HG02943 (cell line): ENCODE data around the gene MTA3.
A peak's percentile ranks its signal among the peaks of the same experiment; 100 is the strongest.
"Not testable (repeated sequence)": the region's sequence is repeated elsewhere in the genome, so short reads cannot be mapped to it uniquely, and the experiment has no call there.

ENCODE experiments used
- ATAC-seq: cut with Tn5 transposase; IDR thresholded peaks from one replicate; pipeline ENCODE4 v1.9.1; 2021; ENCODE audit warnings: mild to moderate bottlenecking, low read depth, moderate library complexity; ENCODE audit not compliant: unreplicated experiment

Gene MTA3

DNA sequence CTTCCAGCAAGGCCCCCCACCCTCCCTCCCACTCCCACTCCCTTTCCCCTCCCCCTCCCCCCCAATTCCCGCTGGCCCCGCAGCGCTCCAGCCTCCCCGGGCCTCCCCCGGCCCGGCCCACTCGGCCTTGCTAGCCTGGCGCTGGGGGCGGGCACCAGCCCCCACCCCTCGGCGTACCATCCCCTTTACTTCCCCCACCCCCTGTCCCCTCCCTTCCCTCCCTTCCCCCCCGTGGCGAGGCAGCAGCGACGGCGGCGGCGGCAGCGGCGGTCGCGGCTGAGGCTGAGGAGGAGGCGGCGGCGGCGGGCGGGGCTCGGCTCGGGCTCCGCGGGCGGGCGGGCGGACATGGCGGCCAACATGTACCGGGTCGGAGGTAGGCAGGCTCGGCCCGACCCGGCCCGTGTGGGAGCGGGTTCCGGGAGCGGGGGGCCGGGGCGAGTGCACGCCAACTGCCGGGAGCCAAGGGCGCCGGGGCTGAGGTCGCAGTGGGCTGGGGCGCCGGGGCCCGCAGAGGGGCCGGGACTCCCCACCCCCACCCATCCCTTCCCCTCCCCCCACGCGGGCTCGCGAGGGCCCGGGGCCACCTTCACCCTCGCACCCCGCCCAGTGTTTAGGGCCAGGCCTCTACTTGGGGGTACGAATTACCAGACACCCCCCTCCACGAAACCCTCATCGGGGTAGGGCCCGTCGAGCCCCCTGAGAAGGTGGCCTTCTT is at the start of gene MTA3:
Gene MTA3 (plus strand): TSS at position 232 of the 715 bp plus-strand sequence. CDS start 114 bp downstream, at position 346.
- no peak for ATAC-seq

DNA sequence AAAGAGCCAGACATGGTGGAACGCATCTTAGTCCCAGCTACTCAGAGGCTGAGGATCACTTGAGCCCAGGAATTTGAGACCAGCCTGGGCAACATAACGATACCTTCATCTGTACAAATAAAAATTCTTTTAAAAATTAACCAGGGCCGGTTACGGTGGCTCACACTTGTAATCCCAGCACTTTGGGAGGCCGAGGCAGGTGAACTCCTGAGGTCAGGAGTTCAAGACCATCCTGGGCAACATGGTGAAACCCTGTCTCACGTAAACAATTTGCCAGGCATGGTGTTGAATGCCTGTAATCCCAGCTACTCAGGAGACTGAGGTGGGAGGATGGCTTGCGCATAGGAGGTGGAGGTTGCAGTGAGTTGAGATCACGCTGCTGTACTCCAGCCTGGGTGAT is 48.8 kb upstream of the MTA3 start:
- no peak for ATAC-seq

DNA sequence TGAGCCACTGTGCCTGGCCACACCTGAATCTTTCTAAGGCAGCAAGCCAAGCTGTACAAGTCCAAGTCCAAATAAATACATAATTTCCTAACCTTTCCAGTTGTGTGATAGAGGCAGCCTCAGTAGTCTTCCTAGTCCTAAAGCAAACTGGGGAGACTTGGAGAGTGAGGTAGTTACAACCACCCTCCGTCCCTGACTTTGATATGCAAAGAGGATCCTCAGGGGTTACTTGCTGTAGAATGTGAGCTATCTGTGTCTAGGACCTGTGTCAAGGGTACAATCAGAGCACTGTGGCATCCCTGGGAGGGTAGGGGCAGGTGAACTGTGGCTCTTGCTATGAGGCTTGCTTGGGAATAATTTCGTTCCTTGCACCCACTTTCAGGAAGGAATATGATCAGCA is 46.4 kb upstream of the MTA3 start:
- ATAC-seq, result no peak

DNA sequence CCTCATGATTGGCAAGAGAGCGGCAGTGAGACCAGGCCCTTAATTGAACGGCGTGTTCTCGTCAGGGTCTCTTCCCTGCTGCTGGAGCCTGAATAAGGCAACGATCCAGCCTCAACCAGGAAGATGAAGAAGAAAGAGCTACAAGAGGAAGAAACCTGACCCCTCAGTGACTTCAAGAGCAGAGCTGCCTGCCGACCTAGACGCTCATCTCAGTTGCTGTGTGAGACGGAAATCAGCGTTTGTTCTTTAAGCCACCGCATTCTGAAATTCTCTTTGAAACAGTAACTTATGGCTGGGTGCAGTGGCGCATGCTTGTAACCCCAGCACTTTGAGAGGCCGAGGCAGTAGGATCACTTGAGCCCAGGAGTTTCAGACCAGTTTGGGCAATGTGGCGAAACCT is 45.1 kb upstream of the MTA3 start:
- ATAC-seq, result no peak

DNA sequence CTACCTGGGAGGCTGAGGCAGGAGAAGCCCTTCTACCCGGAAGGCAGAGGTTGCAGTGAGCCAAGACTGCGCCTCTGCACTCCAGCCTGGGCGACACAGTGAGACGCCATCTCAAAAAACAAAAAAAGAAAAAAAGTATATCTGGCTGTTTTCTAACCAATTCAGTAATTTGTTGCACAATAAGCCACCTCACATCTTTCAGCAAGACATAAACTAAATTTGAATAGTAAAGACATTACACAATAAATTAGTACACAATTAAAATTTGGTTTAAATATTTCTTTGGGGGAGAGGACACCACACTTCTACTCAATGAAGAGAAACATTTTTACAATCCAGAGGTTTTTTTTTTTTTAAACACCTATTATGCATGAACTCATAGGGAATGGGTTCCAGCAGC is 36.0 kb upstream of the MTA3 start:
- ATAC-seq, result no peak

DNA sequence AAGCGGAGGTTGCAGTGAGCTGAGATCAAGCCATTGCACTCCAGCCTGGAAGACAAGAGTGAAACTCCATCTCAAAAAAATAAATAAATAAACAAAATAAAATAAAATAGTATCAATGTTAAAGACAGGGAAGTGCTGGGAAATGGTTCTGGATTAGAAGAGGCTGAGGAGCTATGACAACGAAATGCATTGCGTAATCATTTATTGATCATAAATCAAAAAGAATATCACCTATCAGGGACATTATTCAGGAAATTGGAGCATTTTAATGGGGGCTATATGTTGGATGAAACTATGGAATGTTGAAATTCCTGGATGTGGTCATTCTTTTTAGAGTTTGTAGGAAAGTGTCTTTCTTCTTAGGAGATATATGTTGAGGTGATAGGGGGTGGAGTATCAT is 30.9 kb upstream of the MTA3 start:
- no peak for ATAC-seq

DNA sequence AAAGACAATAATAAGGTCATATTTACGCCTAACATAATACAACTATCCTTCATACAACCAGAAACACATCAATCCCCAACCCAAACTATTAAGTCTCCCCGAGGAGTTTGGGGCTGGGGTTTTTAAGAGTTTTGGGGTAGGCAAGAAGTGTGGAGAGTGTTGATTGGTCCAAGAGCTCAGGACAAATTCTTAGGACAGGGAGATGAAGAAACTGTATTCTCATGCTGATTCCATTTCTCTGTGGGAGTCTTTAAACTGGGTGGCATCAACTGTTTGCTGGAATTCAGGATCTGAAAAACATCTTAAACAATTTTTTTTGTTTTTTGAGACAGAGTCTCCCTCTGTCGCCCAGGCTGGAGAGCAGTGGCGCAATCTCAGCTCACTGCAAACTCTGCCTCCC is 25.6 kb upstream of the MTA3 start:
- ATAC-seq, result no peak

DNA sequence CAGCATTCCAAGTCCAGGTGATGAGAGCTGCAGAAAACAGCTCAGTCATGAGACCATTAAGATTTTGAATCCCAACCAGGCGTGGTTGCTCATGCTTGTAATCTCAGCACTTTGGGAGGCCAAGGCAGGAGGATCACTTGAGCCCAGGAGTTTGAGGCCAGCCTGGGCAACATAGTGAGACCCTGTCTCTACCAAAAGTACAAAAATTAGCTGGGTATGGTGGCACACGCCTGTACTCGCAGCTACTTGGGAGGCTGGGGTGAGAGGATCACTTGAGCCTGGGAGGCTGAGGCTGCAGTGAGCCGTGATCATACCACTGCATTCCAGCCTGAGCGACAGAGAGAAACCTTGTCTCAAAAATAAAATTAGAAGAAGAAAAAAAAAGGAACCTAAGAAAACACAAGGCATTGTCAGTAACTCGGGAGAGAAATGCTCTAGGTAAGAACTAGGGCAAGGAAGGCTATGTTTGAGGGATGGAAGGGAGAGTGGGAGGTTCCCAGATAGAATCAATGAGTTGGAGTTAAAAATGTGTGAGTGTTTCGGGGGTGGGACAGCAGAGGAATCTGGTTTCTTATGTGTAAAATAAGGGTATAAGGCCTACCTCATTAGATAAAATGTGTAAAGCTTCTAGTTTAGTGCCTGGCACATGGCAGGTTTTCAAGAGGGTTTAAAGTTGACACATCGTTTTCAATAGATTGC is 23.3 kb upstream of the MTA3 start:
- no peak for ATAC-seq

DNA sequence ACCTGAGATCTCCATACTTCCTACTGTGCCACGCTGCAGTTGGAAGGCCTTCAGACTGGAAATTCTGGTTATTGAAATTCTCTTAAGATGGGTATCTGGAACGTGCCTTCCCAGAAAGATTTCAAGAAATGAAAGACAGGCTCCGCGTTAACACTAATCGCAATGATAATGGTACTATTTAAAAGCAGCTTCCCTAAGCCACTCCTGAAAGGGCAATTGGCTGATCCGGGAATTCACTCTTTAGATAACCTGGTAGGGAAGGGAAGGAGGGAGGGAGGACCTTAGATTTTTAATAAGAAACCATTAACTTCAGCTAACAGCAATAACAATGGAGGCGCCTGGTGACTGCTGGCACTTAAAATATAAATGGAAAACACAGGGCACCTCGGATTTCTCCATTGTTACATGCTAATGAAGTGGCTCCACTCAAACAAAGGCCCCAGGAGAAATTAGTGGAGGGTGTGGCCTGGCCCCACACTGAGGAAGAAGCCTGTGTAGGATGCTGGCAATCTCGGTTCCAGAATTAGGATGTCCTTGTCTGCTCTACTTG is 22.5 kb upstream of the MTA3 start:
- ATAC-seq, result no peak

DNA sequence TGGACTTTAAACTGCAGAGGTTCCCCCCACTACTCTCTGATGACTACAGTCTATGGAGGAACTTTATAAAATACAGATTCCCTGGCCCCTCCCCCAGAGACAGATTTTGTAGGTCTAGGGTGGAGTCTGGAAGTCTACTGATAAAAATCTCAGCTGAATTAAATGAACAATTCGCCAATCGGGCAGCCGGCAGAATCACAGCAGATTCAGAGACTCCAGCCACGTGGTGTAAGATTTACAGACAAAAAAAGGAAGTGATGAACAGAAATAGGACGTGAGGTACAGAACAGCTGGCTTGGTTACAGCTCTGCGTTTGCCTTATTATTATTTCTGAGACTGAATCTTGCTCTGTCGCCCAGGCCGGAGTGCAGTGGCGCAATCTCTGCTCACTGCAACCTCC is 21.4 kb upstream of the MTA3 start:
- ATAC-seq, result peak; percentile 61

DNA sequence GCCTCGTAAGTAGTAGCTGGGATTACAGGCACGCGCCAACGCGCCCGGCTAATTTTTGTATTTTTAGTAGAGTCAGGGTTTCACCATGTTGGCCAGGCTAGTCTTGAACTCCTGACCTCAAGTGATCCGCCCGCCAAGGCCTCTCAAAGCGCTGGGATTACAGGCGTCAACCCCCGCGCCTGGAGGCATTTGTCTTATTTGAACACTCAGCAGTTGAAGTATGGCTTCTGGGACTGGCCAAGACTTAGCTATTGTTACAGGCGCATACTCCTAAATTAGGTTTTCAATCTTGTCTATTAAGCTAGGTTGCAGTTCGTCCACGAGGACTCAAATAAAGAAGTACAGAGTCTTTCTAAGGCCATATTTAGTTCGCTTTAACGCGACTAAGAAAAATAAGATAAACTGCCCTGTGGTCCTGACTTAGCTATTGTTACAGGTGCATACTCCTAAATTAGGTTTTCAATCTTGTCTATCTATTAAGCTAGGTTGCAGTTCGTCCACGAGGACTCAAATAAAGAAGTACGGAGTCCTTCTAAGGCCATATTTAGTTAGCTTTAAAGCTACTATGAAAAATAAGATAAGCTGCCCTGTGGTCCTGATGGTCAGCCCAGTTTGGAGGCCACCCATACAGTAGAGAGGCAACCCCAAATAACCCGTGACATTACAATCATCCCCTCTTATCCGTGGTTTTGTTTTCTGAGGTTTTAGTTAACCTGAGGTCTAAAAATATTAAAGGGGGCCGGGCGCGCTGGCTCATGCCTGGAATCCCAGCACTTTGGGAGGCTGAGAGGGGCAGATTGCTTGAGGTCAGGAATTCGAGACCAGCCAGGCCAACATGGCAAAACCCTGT is 20.8 kb upstream of the MTA3 start:
- no peak for ATAC-seq

DNA sequence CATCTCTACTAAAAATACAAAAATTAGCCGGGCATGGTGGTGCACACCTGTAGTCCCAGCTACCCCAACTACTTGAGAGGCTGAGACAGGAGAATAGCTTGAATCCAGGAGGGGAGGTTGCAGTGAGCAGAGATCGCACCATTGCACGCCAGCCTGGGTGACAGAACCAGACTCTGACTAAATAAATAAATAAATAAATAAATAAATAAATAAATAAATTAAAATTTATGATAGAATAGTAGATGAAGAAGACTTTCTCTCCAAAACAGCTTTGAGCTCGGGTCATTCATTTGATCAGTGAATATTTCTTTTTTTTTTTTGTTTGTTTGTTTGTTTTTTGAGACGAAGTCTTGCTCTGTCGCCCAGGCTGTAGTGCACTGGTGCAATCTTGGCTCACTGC is 17.6 kb upstream of the MTA3 start:
- ATAC-seq, result no peak

DNA sequence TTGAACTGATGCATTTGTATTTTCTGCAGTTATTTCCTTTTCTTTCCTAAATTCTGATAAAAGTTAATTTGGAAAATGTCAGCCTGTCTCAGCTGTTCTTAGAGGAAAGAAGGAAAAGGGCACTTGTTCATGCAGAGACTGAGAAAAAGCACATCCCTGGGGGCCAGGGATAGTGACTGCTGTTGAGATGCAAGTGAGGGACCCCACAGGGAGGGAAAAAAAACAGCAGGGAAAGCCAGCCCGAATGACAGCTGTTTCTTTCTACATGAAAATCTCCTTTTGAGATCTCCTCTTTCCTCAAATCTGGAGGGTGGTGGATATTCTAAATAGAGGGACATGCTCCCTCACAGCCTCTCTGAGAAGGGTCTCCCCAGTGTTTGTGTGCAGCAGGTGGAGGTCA is 14.0 kb upstream of the MTA3 start:
- ATAC-seq, result no peak

DNA sequence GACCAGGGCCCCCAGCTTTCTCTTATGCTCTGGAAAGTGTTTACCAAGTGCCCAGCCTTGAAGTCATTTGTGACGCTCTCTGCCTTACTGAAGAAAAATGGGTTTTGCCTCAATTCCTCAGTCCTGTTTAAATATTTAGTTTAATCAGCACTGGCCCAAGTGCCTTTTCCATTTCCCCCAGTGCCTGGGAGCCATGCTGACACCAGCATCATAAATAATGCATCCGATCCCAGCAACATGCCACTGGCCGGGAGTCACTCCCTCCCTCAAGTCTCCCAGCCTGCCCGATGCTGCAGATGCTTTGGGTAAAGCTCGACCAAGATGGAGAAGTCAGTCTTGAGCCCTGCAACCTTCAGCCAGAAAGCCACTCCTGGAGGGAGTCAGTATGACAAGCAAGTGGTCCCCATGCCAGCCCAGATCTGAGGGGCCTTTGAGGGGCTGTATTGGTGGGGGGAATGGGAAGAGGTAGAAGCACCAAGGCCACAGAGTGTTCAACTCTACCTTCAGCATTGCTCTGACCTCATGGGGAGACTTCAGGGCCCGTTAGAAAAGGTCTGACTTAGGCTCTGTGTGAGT is 12.0 kb upstream of the MTA3 start:
- ATAC-seq, result no peak

DNA sequence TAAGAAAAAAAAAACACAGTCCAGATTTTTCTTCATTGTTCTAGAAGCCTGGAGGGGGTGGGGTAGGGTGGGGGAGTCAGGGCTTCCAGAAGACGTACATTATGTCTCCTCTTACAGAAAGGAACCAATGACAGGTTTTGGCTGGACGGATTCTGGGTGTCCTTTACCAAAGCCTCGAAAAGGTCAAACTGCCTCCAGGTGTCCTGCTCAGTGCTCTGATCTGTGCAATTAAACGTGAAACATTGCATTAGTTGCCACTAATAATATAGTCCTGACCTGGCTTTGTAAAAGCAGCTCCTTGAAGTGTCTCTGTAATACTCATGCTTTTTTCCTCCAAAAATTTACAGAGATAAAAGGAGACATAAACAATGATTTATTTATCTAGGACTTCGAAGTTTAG is 11.1 kb upstream of the MTA3 start:
- ATAC-seq, result no peak

DNA sequence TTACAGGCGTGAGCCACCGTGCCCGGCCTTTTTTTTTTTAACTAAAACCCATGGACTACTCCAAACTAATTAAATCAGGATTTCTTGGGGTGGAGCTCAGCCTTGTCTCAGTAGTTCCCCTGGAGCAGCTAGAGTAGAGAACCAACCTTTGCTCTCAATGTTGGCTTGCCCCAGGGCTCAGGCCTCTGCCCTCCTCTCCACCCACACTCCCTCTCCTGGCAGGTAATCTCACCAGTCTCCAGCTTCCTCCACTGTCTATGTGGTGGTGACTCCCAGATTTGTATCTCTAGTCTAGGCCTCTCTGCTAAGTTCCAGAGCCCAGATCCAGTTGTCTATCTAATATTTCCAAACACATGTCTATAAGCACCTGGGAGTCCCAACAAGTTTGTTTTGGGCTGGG is 9.6 kb upstream of the MTA3 start:
- ATAC-seq, result no peak

DNA sequence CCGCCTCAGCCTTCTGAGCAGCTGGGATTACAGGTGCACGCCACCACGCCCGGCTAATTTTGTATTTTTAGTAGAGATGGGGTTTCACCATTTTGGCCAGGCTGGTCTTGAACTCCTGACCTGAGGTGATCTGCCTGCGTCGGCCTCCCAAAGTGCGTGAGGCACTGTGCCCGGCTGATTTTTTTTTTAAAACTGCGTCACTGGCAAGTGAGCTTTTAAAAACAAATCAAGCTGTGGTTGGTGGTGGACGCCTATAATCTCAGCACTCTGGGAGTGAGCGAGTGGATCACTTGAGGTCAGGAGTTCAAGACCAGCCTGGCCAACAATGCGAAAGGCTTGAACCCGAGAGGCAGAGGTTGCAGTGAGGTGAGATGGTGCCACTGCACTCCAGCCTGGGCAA is 8.3 kb upstream of the MTA3 start:
- not testable (repeated sequence) for ATAC-seq

DNA sequence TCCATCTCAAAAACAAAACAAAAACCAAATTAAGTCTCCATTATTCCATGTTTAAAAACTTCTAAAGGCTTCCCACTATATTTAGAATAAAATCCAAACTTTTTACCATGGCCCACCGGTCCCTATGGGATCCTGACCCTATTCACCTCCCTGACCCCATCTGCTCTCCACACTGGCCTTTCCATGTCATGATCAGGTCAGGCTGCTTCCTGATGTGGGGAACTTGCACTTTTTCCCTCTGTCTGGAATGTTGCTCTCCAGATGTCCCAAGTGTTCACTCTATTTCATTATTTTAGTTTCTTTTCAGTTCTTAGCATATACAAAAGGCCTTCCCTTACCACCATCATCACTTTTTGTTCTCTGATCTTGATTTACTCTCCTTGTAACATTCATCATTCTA is 7.5 kb upstream of the MTA3 start:
- no peak for ATAC-seq

DNA sequence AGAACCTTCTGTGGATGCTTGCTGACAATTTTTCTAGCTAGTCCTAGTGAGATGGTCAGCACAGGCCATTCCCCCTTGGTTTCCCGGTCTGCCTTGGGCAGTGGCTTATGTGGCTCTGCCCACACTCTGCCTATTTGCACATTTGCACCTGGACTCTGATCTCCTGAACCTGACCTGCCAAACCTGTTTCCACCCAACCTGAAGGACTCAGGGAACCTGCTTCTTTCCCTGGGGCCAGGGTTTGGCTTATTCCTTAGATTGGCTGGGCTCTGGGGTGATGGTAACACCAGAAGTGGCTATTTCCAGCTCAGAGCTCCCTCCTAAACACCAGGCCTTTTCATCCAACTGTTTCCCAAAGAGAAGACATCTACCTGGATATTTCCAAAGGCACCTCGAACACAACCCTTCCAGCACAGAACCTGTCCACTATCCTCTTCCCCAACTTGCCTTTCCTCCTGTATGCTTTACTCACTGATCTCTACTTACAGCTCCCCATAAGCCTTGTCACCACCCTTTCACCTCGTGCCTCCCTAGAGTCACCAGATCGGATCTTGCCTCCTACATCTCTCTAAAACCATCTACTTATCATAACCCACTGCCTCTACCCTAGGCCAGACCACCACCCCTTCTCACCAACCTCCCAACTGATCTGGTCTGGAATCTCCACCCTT is 5.8 kb upstream of the MTA3 start:
- no peak for ATAC-seq

DNA sequence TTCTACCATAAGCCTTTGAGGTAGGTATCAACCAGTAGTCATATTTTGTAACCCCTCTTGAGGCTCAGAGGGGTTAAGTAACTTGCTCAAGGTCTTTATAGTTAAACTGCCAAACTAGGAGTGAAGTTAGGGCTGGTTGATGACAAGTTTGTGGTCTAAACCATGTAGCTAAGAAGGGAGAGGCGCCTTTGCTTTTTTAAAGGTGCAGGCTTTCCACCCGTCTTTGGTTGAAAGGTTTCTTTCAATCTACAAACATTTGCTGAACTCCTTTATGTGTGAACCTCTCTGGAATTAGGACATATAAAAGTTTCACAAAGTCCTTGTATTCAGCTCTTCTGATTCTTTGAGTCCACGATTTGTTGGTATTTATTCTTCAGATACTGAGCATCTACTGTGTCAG is 2.4 kb upstream of the MTA3 start:
- ATAC-seq, result no peak
